GM11168 (cell line): Measurements from ENCODE around the gene SMARCC2.
"Not testable (repeated sequence)": the region's sequence is repeated elsewhere in the genome, so short reads cannot be mapped to it uniquely, and the experiment has no call there.

Experiments used
- in situ Hi-C: fragments of 300-500 bp; cut with MboI; formaldehyde crosslinking; loops from one replicate; pipeline ENCODE4 v1.12.0; 2022; ENCODE audit warnings: low sequenced_read_pairs; ENCODE audit not compliant: unreplicated experiment

Gene SMARCC2

DNA sequence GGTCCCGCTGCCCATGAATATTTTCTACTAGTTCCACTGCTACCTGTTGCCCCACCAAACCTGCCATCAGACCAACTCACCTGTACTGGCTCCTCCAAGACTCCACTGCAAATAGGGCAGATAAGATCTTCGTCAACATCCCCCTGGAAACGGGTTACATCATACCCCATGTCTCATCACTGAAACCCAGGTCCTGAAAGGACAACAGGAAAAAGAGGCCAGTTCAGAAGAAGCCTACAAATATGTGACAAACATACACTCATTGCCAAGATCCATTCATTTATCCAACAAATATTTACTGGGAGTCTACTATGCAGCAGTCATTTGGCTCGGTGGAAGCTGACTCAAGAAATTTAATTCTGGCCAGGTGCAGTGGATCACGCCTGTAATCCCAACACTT is 24.6 kb upstream of the SMARCC2 start:
- in situ Hi-C loops = no loop called here

DNA sequence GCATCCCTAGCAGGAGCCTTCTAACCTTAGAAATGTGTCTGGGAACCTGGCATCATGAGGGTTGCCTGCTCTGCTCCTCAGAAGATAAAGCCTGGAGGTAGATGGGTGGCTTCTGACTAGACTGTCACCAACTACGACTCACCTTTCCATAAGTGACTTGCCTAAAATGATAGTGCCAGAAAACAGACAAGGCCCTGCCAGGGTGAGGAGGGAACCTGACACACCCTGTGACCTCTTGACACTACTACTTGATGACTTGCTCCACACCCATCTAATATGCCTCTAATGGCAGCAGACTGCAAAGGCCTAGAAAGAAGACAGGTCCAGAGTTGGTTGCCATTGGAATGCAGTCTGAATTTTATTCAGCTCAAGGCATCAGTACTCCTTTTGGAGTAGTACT is 23.1 kb upstream of the SMARCC2 start:
- in situ Hi-C loops = no loop called here

DNA sequence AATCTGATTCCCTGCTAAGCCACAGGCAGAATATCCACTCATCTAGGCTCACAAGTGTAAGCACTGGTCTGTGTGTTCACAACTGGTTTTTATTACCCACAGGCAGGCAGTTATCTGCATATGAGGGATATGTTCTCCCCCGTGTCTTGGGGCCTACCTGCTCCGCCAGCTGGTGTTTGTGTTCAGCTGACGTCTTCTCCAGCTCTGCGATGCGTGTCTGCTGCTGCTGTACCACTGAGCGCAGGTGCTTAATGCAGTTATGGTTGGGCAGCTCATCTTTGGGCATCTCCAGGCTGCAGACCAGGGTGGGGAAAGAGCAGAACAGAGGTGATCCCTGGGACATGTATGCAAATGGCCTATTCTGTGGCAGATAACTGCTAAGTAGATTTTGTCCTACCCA is 18.7 kb upstream of the SMARCC2 start:
- in situ Hi-C loops = no loop called here

GRCh38 chr12:56206452-56207166 is 17.3 kb upstream of the SMARCC2 start:
- in situ Hi-C loops = no loop called here

DNA sequence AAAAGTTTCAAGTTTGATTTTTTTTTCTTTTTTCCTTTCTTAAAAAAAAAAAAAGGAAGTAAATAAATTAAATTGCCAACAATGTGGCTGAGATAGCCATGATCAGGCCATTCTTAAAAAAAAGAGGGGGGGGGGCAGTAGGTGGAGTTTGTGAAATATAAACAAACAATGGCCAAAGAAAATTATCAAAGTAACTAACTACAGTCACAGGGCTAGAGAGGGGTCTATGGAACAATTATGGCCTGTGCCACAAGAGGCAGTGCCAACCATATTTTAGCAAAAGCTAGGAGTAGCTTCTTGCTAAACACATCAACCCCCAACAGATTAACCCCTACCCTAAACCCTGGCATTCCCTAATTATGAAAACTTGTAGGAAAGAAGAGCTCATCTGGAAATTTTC is 16.2 kb upstream of the SMARCC2 start:
- in situ Hi-C loops = no loop called here

DNA sequence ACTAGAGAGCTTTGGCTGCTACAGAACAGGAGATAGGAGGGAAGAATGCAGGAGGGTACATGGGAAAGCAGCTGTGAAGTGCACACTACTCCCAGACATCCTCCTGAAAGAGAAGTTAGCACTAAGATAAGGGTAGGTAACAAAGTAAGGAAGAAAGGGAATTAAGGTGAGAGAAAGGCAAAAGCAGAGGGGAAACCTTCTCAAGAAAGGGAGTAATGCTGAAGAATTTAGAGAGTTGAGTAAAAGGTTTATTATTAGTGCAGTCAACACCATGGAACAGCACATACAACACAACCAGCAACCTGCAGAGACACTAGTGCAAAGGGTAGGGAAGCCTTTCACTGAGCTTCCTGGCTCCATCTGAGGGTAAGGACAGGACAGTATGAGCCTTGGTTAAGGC is 15.0 kb upstream of the SMARCC2 start:
- in situ Hi-C loops = no loop called here

GRCh38 chr12:56202838-56203237 is 13.6 kb upstream of the SMARCC2 start:
- in situ Hi-C loops = no loop called here

- in situ Hi-C loops = no loop called here
These were observed 13.1 kb upstream of the SMARCC2 start for GRCh38 chr12:56202366-56202765.

DNA sequence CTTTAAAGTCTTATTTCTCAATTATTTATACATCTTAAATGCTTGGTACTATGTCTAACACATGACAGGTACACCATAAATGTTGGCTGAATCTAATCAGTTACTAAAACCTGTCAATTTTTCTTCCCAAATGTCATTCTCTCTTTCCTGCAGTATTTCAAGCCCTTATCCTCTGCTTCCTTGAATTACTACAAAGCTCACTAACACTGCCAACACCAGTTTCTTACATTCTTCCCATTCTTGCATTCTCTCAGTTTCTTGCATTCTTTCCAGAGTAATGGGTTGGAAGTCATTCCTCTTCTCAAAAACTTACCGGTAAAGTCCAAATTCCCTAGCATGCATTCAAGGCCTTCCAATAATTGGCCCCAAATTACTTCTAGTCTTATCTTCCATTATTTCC is 9.6 kb upstream of the SMARCC2 start:
- in situ Hi-C loops = no loop called here

DNA sequence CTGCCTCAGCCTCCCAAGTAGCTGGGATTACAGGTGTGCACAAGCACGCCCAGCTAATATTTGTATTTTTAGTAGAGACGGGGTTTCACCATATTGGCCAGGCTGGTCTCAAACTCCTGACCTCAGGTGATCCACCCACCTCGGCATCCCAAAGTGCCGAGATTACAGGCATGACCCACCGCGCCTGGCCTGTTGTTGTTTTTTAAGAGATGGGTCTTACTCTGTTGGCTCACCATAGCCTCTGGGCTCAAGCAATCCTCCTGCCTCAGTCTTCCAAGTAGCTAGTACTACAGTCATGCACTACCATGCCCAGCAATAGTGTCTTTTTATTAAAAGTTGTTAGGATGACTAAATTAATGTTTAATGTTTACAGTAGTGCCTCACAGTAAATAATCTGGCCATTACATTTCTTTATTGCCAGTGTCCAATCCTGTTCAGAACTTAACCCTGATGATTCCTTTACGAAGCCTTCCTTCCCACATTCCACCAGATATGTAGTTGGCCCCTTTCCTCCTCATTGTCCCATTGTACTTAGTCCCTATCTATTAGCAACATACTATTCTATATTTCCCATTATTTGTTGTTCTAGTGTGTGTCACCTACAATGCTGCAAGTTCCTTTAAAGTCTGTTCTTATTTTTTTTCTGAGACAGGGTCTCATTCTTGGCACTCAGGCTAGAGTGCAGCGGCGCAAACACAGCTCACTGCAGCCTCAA is 8.8 kb upstream of the SMARCC2 start:
- in situ Hi-C loops = no loop called here

GRCh38 chr12:56196818-56197550 is 7.7 kb upstream of the SMARCC2 start:
- in situ Hi-C loops = not testable (repeated sequence)

- in situ Hi-C loops = no loop called here
These were observed 3.8 kb upstream of the SMARCC2 start for GRCh38 chr12:56193025-56193578.

GRCh38 chr12:56192582-56192981 is 3.3 kb upstream of the SMARCC2 start:
- in situ Hi-C loops = no loop called here

GRCh38 chr12:56190695-56191155 is 1.4 kb upstream of the SMARCC2 start:
- in situ Hi-C loops = no loop called here

DNA sequence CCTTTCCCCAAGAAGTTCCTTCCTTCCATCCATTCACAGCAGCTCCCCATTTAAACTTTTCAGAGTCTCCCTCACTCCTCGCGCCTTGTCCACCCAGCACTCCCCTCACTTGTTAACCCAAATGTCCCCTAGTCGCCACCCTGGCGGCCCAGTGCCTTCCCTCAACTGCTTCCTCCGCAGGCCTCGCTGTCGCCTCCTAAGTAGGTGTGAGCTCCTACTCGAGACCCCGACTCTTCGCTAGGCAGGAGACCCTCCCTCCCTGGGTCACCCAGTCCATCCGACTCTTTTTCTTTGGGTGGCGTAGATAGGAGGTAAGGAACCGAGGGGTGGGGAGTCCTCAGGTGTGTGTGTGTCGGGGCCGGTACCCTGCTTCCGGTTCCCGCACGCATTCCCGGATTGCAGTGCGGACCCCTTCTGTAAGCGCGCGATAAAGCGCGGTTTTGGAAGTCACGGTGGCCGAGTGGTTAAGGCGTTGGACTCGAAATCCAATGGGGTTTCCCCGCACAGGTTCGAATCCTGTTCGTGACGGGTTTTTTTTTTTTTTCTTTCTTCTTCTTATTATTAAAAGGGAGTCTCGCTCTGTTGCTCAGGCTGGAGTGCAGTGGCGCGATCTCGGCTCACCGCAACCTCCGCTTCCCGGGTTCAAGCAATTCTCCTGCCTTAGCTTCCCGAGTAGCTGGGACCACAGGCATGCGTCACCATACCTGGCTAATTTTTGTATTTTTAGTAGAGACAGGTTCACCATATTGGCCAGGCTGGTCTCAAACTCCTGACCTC is 823 bp upstream of the SMARCC2 start:
- in situ Hi-C loops = loop anchor here (5.0 kb wide), 1 partner anchor 68 kb away; no protein-coding TSS in a partner anchor

DNA sequence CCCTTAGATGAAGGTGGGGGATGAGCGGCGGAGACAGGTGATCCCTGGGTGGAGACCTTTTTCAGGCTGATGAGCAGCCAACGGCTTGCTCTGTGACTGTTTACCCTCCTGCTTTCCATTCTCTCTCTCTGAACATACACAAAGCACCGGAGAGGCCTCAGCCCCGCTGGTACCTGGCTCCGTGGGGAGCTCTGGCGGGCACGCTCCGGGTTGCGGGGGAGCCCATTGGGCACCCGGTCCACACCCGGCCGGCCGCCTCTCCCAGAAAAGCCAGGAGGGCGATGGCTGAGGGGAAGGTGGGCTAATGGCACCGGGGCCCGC is 545 bp downstream of the SMARCC2 start:
- in situ Hi-C loops = loop anchor here (5.0 kb wide), 1 partner anchor 66 kb away; no protein-coding TSS in a partner anchor

DNA sequence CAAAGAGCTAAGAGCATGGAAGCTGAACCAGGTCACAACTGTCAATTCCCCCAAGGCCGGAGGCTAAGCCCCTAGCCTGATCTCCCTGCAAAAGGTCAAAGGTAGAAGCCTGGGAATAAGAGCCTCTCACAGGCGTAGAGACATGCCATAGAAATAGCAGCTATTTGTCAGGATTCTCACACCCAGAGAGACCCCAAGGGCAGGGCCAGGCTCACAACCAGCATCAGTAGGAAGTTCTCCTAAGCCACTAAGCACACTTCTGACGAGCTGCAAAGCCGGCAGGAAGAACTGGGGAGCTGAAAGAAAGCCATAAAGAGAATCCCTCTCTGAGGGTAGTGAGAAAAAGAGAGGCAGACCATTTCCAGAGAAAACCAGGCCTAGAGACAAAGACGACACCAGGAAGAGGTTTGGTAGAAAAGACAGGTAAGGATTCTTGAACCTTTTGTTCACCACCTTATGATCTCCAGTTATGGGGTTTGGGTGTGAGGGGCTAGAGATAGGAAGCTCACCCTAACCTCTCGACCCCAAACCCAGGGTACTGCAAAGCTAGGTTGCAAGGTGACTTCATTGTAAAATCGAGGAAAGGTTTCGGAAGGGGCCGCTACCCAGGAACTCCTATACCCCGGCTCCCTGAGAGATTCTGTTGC is 1.0 kb downstream of the SMARCC2 start:
- in situ Hi-C loops = loop anchor here (5.0 kb wide), 1 partner anchor 66 kb away; no protein-coding TSS in a partner anchor

DNA sequence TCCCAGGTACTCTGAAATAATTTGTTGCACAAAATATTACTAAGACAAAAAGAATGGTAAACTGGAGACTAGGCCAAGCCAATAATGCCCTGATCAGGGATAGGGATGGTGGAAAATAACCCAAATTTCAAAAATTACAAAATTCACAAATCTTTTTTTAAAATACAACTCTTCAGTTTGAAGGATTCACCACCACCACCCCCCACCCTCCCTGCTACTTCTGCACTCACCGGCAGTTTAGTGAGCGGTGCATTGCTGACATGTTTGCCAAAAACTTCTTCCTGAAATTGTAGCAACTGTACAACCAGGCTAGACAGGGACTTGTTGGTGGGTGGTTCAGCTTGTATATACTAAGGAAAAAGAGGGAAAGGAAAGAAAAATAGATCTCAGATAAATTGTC is 2.3 kb downstream of the SMARCC2 start:
- in situ Hi-C loops = loop anchor here (5.0 kb wide), 1 partner anchor 65 kb away; no protein-coding TSS in a partner anchor

- in situ Hi-C loops = no loop called here
These were observed 10.9 kb downstream of the SMARCC2 start for GRCh38 chr12:56178347-56178746.

GRCh38 chr12:56172839-56173238 is 16.4 kb downstream of the SMARCC2 start:
- in situ Hi-C loops = no loop called here
